Gastrocnemius medialis (tissue), 4 donors: Measurements from ENCODE around the gene MYCBP2.

ENCODE experiments used
- CTCF ChIP-seq, 5 experiments: fragments of 450-650 bp in 3 of 5; fragments of 200-600 bp in 2 of 5; sonication (generic) in 2 of 5; IDR thresholded peaks in 4 of 5; conservative IDR thresholded peaks in 1 of 5; 1 replicate in 4 of 5; 2 replicates in 1 of 5; pipeline ENCODE4 v1.5.1; 2016 to 2019; ENCODE audit warnings: antibody characterized with exemption in 5 of 5, mild to moderate bottlenecking in 3 of 5, moderate library complexity in 3 of 5
- POLR2A ChIP-seq, 2 donors: fragments of 450-650 bp; IDR thresholded peaks; one replicate each; pipeline ENCODE4 v1.6.1; 2017; ENCODE audit warnings: antibody characterized with exemption in 2 of 2, mild to moderate bottlenecking in 2 of 2, moderate library complexity in 2 of 2

DNA sequence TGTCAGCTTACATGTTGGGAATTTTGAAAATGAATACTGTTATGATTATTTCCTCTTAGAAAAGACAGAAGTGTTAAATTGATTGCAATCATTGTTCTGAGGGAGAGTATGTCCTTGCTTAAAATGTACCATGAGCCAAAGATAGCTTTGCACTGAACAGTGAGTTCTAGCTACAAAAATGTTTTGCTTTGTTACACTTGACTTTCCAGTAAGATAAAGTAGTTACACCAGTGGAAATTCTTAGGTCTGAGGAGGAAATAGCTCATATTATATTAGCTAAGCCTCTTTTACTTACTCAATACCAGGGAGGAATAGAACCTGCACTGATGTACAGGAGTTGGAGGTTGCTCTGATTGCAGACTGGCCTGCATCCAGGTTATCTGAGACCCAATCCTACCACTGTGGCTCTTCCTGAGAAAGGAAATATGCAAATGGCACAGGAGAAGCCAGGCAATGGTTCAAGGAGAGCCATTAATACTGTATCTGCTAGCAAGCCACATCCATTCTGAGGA is 246.9 kb downstream of the MYCBP2 start:
- TF ChIP-seq CTCF (IDR thresholded peaks at IDR 0.05 in 4 of 5, conservative IDR thresholded peaks at IDR 0.05 in 1 of 5) = no peak
- no peak for TF ChIP-seq POLR2A (IDR thresholded peaks at IDR 0.05)
